ENCODE data around the gene GLS. TPM values are rescaled to one million over a fixed set of nuclear protein-coding genes. Genes with fewer than 3 reads are reported as not detected.

Gene GLS
- total RNA-seq, 6 experiments from 2014 or later = 191 to 431 (median 201) TPM

DNA sequence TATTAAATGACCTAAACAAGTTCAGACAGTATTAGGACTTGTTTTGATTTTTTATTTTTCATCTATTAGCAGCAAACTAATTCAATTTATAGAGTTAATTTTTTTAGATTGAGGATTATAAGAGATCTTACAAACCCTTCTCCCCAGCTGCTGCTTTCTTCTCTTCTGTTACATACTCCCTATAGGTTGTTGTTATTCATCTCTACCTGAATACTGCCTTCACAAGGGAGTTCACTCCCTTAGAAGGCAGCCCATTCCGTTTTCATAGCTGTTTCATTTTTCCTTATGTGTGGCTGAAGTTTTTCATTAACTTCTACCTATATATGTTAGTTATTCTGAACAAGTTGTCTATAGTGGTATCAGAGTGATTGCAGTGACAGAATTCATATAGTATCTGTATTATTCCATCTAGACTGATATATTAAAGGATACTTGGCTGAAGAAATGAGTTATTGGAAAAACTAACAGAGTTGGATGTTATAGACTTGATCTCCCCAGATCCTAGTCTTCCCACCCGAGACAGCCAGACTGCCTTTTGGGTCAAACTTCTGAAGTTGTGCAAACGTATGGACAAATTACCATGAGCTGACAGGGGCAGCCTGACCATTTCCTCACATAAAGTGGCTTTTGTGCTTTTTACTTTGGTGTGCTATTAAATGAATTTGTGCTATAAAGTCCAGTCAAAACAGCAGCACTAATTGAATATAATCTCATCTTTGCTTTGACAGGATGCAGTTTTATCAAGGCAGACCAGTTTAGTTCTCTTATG is 8.7 kb downstream of the GLS start:
- peak overlapping the region; percentile 66; the same call in 1 of the 2 replicates for H3K4me3 Mint-ChIP-seq
- H3K27me3 Mint-ChIP-seq (ENCODE audit: insufficient read depth) = peaks cover 1% of the 10 kb centered on the region; the same call in 1 of the 2 replicates
- peak overlapping the region; percentile 69 for H3K27ac Mint-ChIP-seq
- no peak for TF ChIP-seq CTCF (IDR thresholded peaks at IDR 0.05)
- no peak for DNase-seq
- peaks cover 71% of the 10 kb centered on the region for H3K4me1 Mint-ChIP-seq (ENCODE audit: low read depth)
- peaks cover 41% of the 10 kb centered on the region for H3K36me3 Mint-ChIP-seq (ENCODE audit: low read depth)
- H3K9me3 Mint-ChIP-seq = no peaks in the 10 kb centered on the region

- Mint-ChIP-seq H3K36me3 (ENCODE audit: low read depth) (peaks cover 36% of the 10 kb centered on the region), H3K4me1 (ENCODE audit: low read depth) (peaks cover 72% of the 10 kb centered on the region), H3K4me3 (peak overlapping the region; percentile 56), H3K27me3 (ENCODE audit: insufficient read depth) (peaks cover 1% of the 10 kb centered on the region; the same call in 1 of the 2 replicates), H3K9me3 (no peaks in the 10 kb centered on the region), H3K27ac (peak overlapping the region; percentile 28)
- DNase-seq = no peak
- no peak for TF ChIP-seq CTCF (IDR thresholded peaks at IDR 0.05)
These were observed 10.8 kb downstream of the GLS start for GRCh38 chr2:190891372-190891771.

GRCh38 chr2:190891889-190892288 is 11.3 kb downstream of the GLS start:
- Mint-ChIP-seq H3K36me3 (ENCODE audit: low read depth) (peaks cover 42% of the 10 kb centered on the region), H3K27ac (peak overlapping the region; percentile 43), H3K4me1 (ENCODE audit: low read depth) (peaks cover 77% of the 10 kb centered on the region), H3K27me3 (ENCODE audit: insufficient read depth) (peaks cover 1% of the 10 kb centered on the region; the same call in 1 of the 2 replicates), H3K9me3 (no peaks in the 10 kb centered on the region), H3K4me3 (peak overlapping the region; percentile 31; the same call in 1 of the 2 replicates)
- TF ChIP-seq CTCF (IDR thresholded peaks at IDR 0.05) = no peak
- DNase-seq = no peak

DNA sequence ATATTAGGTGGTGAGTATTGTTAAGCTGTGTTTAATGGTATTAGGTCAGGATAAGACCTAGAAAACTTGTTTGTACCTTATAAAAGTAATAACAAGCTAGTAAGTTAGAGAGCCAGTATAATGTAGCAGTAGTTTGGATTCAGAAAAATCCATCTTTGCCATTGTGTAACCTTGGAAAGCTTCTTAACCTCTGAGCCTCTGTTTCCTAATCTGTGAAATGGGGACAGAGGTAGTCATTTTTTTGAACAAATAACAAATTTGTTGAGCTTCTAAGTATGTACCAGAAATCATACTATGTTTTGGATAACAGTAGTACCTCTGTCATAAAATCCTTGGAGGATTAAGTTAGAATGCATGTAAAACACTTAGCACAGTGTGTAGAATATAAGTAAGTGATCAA is 12.5 kb downstream of the GLS start:
- Mint-ChIP-seq H3K4me3 (no peak overlapping the region), H3K9me3 (no peaks in the 10 kb centered on the region), H3K4me1 (ENCODE audit: low read depth) (peaks cover 69% of the 10 kb centered on the region), H3K27me3 (ENCODE audit: insufficient read depth) (peaks cover 1% of the 10 kb centered on the region; the same call in 1 of the 2 replicates), H3K36me3 (ENCODE audit: low read depth) (peaks cover 46% of the 10 kb centered on the region), H3K27ac (no peak overlapping the region)
- TF ChIP-seq CTCF (IDR thresholded peaks at IDR 0.05) = no peak
- no peak for DNase-seq

GRCh38 chr2:190896477-190896876 is 15.9 kb downstream of the GLS start:
- DNase-seq = no peak
- Mint-ChIP-seq H3K9me3 (no peaks in the 10 kb centered on the region), H3K4me1 (ENCODE audit: low read depth) (peaks cover 39% of the 10 kb centered on the region), H3K36me3 (ENCODE audit: low read depth) (peaks cover 34% of the 10 kb centered on the region), H3K27me3 (ENCODE audit: insufficient read depth) (peaks cover 1% of the 10 kb centered on the region; the same call in 1 of the 2 replicates), H3K27ac (peak overlapping the region; percentile 47), H3K4me3 (peak overlapping the region; percentile 5; the same call in 1 of the 2 replicates)
- no peak for TF ChIP-seq CTCF (IDR thresholded peaks at IDR 0.05)
